Neural cell (in vitro differentiated cells): ENCODE measurements around the gene OR51M1. TPM values are rescaled to one million over a fixed set of nuclear protein-coding genes. Genes with fewer than 3 reads are reported as not detected.
"Not testable (repeated sequence)": the region's sequence is repeated elsewhere in the genome, so short reads cannot be mapped to it uniquely, and the experiment has no call there.

ENCODE experiments used
- H2AFZ ChIP-seq: fragments of 200-600, 300-800 bp; sonication (generic), shearing (Covaris generic); 2 replicates; pipeline ENCODE4 v1.6.0; 2014; ENCODE audit warnings: low read depth, mild to moderate bottlenecking, antibody characterized with exemption, low read length, moderate library complexity
- H3F3A ChIP-seq: fragments of 200-600 bp; shearing (Covaris generic); 2 replicates; pipeline ENCODE4 v1.6.1; 2016; ENCODE audit warnings: mild to moderate bottlenecking, moderate library complexity, mixed read lengths, antibody characterized with exemption, low read length; ENCODE audit not compliant: insufficient read depth, poor library complexity, severe bottlenecking
- H3K27ac ChIP-seq: fragments of 200-600, 300-800 bp; sonication (generic), shearing (Covaris generic); 2 replicates; pipeline ENCODE4 v1.5.1; 2014; ENCODE audit warnings: mild to moderate bottlenecking, low read length, moderate library complexity
- H3K27me3 ChIP-seq: fragments of 300-800, 200-600 bp; sonication (generic), shearing (Covaris generic); 2 replicates; pipeline ENCODE4 v1.6.0; 2014; ENCODE audit warnings: mild to moderate bottlenecking, low read depth, low read length, moderate library complexity; ENCODE audit not compliant: insufficient read depth
- H3K36me3 ChIP-seq: fragments of 300-800, 200-600 bp; sonication (generic), shearing (Covaris generic); 2 replicates; pipeline ENCODE4 v1.5.1; 2014; ENCODE audit warnings: mild to moderate bottlenecking, antibody characterized with exemption, low read length, moderate library complexity; ENCODE audit not compliant: insufficient read depth
- H3K4me2 ChIP-seq: fragments of 300-800, 200-600 bp; sonication (generic), shearing (Covaris generic); 2 replicates; pipeline ENCODE4 v1.6.0; 2014; ENCODE audit warnings: mild to moderate bottlenecking, low read length
- H3K4me3 ChIP-seq: fragments of 300-800, 200-600 bp; sonication (generic), shearing (Covaris generic); 2 replicates; pipeline ENCODE4 v1.5.1; 2014; ENCODE audit warnings: mild to moderate bottlenecking, low read length, moderate library complexity
- H3K79me2 ChIP-seq: fragments of 200-600 bp; shearing (Covaris generic); replicated peaks from 2 replicates; pipeline ENCODE4 v1.6.0; 2014; ENCODE audit warnings: mild to moderate bottlenecking, low read length, moderate library complexity; ENCODE audit not compliant: insufficient read depth
- H3K9ac ChIP-seq: fragments of 300-800, 200-600 bp; sonication (generic), shearing (Covaris generic); 2 replicates; pipeline ENCODE4 v1.6.1; 2016; ENCODE audit warnings: mild to moderate bottlenecking, low read length, mixed read lengths
- H3K9me2 ChIP-seq: fragments of 200-600 bp; shearing (Covaris generic); 2 replicates; pipeline ENCODE4 v1.6.1; 2016; ENCODE audit warnings: mild to moderate bottlenecking, low read length, mixed read lengths; ENCODE audit not compliant: insufficient read depth
- H3K9me3 ChIP-seq: fragments of 200-600, 300-800 bp; sonication (generic), shearing (Covaris generic); 2 replicates; pipeline ENCODE4 v1.6.1; 2016; ENCODE audit warnings: mild to moderate bottlenecking, mixed run types, low read length, moderate library complexity, mixed read lengths
- H4K20me1 ChIP-seq: fragments of 200-600 bp; shearing (Covaris generic); 2 replicates; pipeline ENCODE4 v1.6.1; 2016; ENCODE audit warnings: mild to moderate bottlenecking, mixed run types; ENCODE audit not compliant: insufficient read depth
- CTCF ChIP-seq: fragments of 450-650 bp; IDR thresholded peaks from 2 replicates; pipeline ENCODE4 v1.5.1; 2014; ENCODE audit warnings: antibody characterized with exemption, mild to moderate bottlenecking, moderate library complexity; ENCODE audit not compliant: poor library complexity, severe bottlenecking
- EP300 ChIP-seq: fragments of 450-650 bp; conservative IDR thresholded peaks from 2 replicates; pipeline ENCODE4 v1.6.1; 2014; ENCODE audit warnings: antibody characterized with exemption, mild to moderate bottlenecking, moderate library complexity; ENCODE audit not compliant: poor library complexity, severe bottlenecking
- EZH2 ChIP-seq: fragments of 200-600, 300-800 bp; shearing (Covaris generic), sonication (generic); IDR thresholded peaks from 2 replicates; pipeline ENCODE4 v1.6.1; 2014; ENCODE audit warnings: antibody characterized with exemption, low read length, borderline replicate concordance, mild to moderate bottlenecking; ENCODE audit not compliant: insufficient read depth, poor library complexity, severe bottlenecking
- MXI1 ChIP-seq: fragments of 450-650 bp; conservative IDR thresholded peaks from 2 replicates; pipeline ENCODE4 v1.6.1; 2014; ENCODE audit warnings: antibody characterized with exemption, mild to moderate bottlenecking; ENCODE audit not compliant: poor library complexity, severe bottlenecking
- POLR2AphosphoS5 ChIP-seq: IDR thresholded peaks from 2 replicates; pipeline ENCODE4 v1.6.1; 2012
- RAD21 ChIP-seq: fragments of 450-650 bp; conservative IDR thresholded peaks from 2 replicates; pipeline ENCODE4 v1.6.1; 2014; ENCODE audit warnings: antibody characterized with exemption, mild to moderate bottlenecking, moderate library complexity
- SMC3 ChIP-seq: fragments of 450-650 bp; conservative IDR thresholded peaks from 2 replicates; pipeline ENCODE4 v1.6.1; 2014; ENCODE audit warnings: antibody characterized with exemption, mild to moderate bottlenecking, moderate library complexity; ENCODE audit not compliant: poor library complexity
- TAF1 ChIP-seq: IDR thresholded peaks from 2 replicates; pipeline ENCODE4 v1.6.1; 2012; ENCODE audit warnings: low read depth
- polyA plus RNA-seq: library from polyadenylated mRNA; depleted of rRNA; stranded (reverse); fragments of >200 nt; gene quantifications from 2 replicates; pipeline ENCODE4 v1.2.3, GENCODE V29; 2014
- TF ChIP-seq, protein P1 (sequence below): IDR thresholded peaks from 2 replicates; pipeline ENCODE4 v1.6.1; 2012; ENCODE audit warnings: borderline replicate concordance

Gene OR51M1
- polyA plus RNA-seq, 1 donor from 2014 or later = not detected

DNA sequence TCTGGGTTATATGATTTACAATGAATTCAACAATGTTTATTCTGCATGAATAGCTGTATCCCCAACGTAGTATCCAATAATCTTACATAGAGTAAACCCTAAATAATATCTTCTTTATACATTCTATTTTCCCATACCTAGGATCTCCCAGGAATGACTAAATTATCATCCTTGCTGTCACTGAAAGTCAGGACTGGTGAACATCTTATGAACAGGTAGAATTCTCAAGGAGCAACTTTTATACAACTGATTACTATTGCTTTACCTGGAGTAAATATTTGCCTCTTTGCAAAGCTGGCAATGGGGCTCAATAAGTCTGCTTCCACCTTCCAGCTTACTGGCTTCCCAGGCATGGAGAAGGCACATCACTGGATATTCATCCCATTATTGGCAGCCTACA is 32.4 kb upstream of the OR51M1 start, which contains the start of gene OR51B6:
Gene OR51B6, plus strand, starts transcription at position 301 of the 400 bp plus-strand sequence. Its CDS starts 0 bp downstream, at position 301.
- Histone ChIP-seq H3K9me3 (no peaks in the 10 kb centered on the region), H3K4me2 (no peak within 1 kb of the TSS), H3K4me3 (no peak within 1 kb of the TSS), H3K27me3 (no peaks in the 10 kb centered on the region), H3K27ac (no peak within 1 kb of the TSS), H3K36me3 (no peaks in the 10 kb centered on the region), H4K20me1 (no peaks in the 10 kb centered on the region), H3F3A (no peaks in the 10 kb centered on the region), H3K9ac (no peak within 1 kb of the TSS), H2AFZ (no peak within 1 kb of the TSS), H3K9me2 (no peaks in the 10 kb centered on the region), H3K79me2 (no peaks in the 10 kb centered on the region)
- TF ChIP-seq TAF1 = no peak
- TF ChIP-seq, protein P1, sequence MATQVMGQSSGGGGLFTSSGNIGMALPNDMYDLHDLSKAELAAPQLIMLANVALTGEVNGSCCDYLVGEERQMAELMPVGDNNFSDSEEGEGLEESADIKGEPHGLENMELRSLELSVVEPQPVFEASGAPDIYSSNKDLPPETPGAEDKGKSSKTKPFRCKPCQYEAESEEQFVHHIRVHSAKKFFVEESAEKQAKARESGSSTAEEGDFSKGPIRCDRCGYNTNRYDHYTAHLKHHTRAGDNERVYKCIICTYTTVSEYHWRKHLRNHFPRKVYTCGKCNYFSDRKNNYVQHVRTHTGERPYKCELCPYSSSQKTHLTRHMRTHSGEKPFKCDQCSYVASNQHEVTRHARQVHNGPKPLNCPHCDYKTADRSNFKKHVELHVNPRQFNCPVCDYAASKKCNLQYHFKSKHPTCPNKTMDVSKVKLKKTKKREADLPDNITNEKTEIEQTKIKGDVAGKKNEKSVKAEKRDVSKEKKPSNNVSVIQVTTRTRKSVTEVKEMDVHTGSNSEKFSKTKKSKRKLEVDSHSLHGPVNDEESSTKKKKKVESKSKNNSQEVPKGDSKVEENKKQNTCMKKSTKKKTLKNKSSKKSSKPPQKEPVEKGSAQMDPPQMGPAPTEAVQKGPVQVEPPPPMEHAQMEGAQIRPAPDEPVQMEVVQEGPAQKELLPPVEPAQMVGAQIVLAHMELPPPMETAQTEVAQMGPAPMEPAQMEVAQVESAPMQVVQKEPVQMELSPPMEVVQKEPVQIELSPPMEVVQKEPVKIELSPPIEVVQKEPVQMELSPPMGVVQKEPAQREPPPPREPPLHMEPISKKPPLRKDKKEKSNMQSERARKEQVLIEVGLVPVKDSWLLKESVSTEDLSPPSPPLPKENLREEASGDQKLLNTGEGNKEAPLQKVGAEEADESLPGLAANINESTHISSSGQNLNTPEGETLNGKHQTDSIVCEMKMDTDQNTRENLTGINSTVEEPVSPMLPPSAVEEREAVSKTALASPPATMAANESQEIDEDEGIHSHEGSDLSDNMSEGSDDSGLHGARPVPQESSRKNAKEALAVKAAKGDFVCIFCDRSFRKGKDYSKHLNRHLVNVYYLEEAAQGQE = no peak
- no peak for TF ChIP-seq POLR2AphosphoS5
- no peak for TF ChIP-seq RAD21
- no peak for TF ChIP-seq CTCF
- no peak for TF ChIP-seq EZH2
- TF ChIP-seq MXI1 = no peak
- TF ChIP-seq EP300 = no peak
- TF ChIP-seq SMC3 = no peak

DNA sequence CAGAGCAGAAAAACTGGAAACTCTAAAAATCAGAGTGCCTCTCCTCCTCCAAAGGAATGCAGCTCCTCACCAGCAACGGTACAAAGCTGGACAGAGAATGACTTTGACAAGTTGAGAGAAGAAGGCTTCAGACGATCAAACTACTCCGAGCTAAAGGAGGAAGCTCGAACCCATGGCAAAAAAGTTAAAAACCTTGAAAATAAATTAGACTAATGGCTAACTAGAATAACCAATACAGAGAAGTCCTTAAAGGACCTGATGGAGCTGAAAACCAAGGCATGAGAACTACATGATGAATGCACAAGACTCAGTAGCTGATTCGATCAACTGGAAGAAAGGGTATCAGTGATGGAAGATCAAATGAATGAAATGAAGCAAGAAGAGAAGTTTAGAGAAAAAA is 27.6 kb upstream of the OR51M1 start:
- H3K9me3 ChIP-seq, H3K4me2 ChIP-seq, H3K9ac ChIP-seq, H4K20me1 ChIP-seq, H3K27me3 ChIP-seq, H3K4me3 ChIP-seq, H2AFZ ChIP-seq, H3K27ac ChIP-seq, H3K36me3 ChIP-seq, H3K79me2 ChIP-seq, H3F3A ChIP-seq, H3K9me2 ChIP-seq: not testable (repeated sequence)

DNA sequence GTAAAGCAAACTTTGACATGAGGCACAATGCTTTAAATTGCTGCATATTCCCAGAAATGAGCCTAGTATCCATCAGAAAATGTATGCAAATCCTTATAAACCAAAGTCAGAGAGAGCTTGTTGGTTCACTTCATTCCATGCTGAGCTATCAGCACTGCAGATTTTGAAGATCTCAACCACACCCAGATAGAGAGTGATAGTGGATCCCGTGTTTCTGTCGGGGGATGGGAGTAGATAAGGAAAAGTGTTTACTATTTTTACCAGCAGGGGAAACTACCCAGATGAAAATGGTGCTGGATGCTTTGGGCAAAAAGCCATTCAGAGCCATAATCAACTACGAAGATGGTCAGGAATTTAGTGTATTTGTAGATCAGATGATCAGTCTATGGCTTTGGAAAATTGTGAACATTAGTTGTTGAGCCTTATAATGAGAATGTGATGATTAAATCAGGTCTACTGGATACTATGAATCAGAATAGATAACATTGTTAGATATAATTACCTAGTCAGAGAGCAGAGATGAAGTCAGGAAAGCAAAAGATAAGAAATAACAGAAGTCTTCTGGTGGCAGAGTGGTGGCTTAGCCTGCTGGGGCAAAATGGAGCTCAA is 21.5 kb upstream of the OR51M1 start:
- Histone ChIP-seq H4K20me1 (no peaks in the 10 kb centered on the region), H3K9me2 (no peaks in the 10 kb centered on the region), H3K36me3 (no peaks in the 10 kb centered on the region), H3F3A (no peaks in the 10 kb centered on the region), H3K27me3 (no peaks in the 10 kb centered on the region), H3K4me3 (no peak overlapping the region), H3K79me2 (no peaks in the 10 kb centered on the region), H3K4me2 (no peak overlapping the region), H3K9ac (no peak overlapping the region), H2AFZ (no peak overlapping the region), H3K27ac (no peak overlapping the region), H3K9me3 (no peaks in the 10 kb centered on the region)
- no peak for TF ChIP-seq CTCF
- TF ChIP-seq SMC3 = no peak
- TF ChIP-seq MXI1 = no peak
- TF ChIP-seq RAD21 = no peak
- TF ChIP-seq, protein P1 = no peak
- no peak for TF ChIP-seq TAF1
- TF ChIP-seq POLR2AphosphoS5 = no peak
- TF ChIP-seq EZH2 = no peak
- no peak for TF ChIP-seq EP300
